Mesendoderm (in vitro differentiated cells): ENCODE data around the gene DCBLD2. TPM values are rescaled to one million over a fixed set of nuclear protein-coding genes. Genes with fewer than 3 reads are reported as not detected.

Experiments used
- DNase-seq: peaks from one replicate; pipeline ENCODE4 v3.0.0; 2013
- H2AK5ac ChIP-seq: 2 replicates; pipeline ENCODE4 v1.6.1; 2013; ENCODE audit warnings: low read length, inconsistent platforms
- H2BK120ac ChIP-seq: 2 replicates; pipeline ENCODE4 v1.6.1; 2013; ENCODE audit warnings: low read depth, mild to moderate bottlenecking, low read length, moderate library complexity, mixed read lengths
- H2BK15ac ChIP-seq: replicated peaks from 2 replicates; pipeline ENCODE4 v1.6.1; 2013; ENCODE audit warnings: low read depth, mild to moderate bottlenecking, moderate library complexity
- H2BK5ac ChIP-seq: 2 replicates; pipeline ENCODE4 v1.6.1; 2013; ENCODE audit warnings: low read length, inconsistent platforms
- H3K18ac ChIP-seq: 2 replicates; pipeline ENCODE4 v1.6.1; 2013; ENCODE audit warnings: mild to moderate bottlenecking, low read length, mixed read lengths
- H3K23ac ChIP-seq: one replicate; pipeline ENCODE4 v1.6.1; 2013; ENCODE audit warnings: low read length
- H3K27ac ChIP-seq: 2 replicates; pipeline ENCODE4 v1.5.1; 2013; ENCODE audit warnings: low read depth, mild to moderate bottlenecking, inconsistent platforms, low read length, moderate library complexity
- H3K27me3 ChIP-seq: 2 replicates; pipeline ENCODE4 v1.6.1; 2013; ENCODE audit warnings: low read length, control low read depth, mild to moderate bottlenecking, inconsistent platforms; ENCODE audit not compliant: insufficient read depth, poor library complexity
- H3K36me3 ChIP-seq: 2 replicates; pipeline ENCODE4 v1.6.1; 2013; ENCODE audit warnings: low read length, inconsistent platforms; ENCODE audit not compliant: control insufficient read depth, insufficient read depth
- H3K4ac ChIP-seq: one replicate; pipeline ENCODE4 v1.6.1; 2013; ENCODE audit warnings: low read depth, mild to moderate bottlenecking, low read length, moderate library complexity
- H3K4me1 ChIP-seq: 2 replicates; pipeline ENCODE4 v1.6.1; 2013; ENCODE audit warnings: low read depth, low read length, inconsistent platforms; ENCODE audit not compliant: control insufficient read depth
- H3K4me2 ChIP-seq: 2 replicates; pipeline ENCODE4 v1.6.1; 2013; ENCODE audit warnings: low read length
- H3K4me3 ChIP-seq: 2 replicates; pipeline ENCODE4 v1.5.1; 2013; ENCODE audit warnings: mild to moderate bottlenecking, low read length
- H3K56ac ChIP-seq: one replicate; pipeline ENCODE4 v1.6.1; 2013; ENCODE audit warnings: low read length
- H3K79me1 ChIP-seq: 2 replicates; pipeline ENCODE4 v1.6.1; 2013; ENCODE audit warnings: low read length, inconsistent platforms
- H3K79me2 ChIP-seq: 2 replicates; pipeline ENCODE4 v1.6.1; 2013; ENCODE audit warnings: mild to moderate bottlenecking, low read length; ENCODE audit not compliant: control insufficient read depth, insufficient read depth
- H3K9ac ChIP-seq: 2 replicates; pipeline ENCODE4 v1.6.1; 2013; ENCODE audit warnings: low read length, inconsistent platforms
- H4K5ac ChIP-seq: one replicate; pipeline ENCODE4 v1.6.1; 2013; ENCODE audit warnings: low read length
- H4K8ac ChIP-seq: one replicate; pipeline ENCODE4 v1.6.1; 2013; ENCODE audit warnings: low read depth, mild to moderate bottlenecking, control low read depth, low read length, moderate library complexity
- WGBS: extraction: QIAGEN DNeasy Blood & Tissue Kit; methylation state at CpG from one replicate; pipeline ENCODE4 v1.1.7; 2013; ENCODE audit warnings: low lambda C conversion rate, missing lambda C conversion rate; ENCODE audit not compliant: insufficient coverage; ENCODE audit errors: extremely low coverage; 5-methylcytosine and 5-hydroxymethylcytosine counted together
- small RNA-seq: library from polyadenylated mRNA; stranded (forward); fragments of <200 nt; extraction: miRNeasy Mini kit (QIAGEN cat#:217004); gene quantifications from one replicate; pipeline ENCODE3, GENCODE V24; 2013; ENCODE audit not compliant: insufficient read depth

DCBLD2 gene

DNA sequence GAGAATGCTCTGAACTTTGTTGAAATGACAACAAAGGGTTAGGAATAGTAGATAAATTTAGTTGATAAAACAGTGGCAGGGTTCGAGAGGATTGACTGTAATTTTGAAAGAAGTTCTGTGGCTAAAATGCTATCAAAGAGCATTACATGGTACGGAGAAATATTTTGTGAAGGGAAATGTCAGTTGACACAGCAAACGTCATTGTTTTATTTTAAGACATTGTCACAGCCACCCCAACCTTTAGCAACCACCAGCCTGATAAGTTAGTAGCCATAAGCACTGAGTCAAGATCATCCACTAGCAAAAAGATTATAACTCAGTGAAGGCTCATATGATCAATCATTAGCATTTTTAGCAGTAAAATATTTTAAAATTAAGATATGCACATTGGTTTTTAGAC lies 147.0 kb downstream of the DCBLD2 start:
- no peaks in the 10 kb centered on the region for H3K79me2 ChIP-seq
- no peak overlapping the region for H3K27ac ChIP-seq
- no peak overlapping the region for H2BK15ac ChIP-seq
- no peak overlapping the region for H3K4ac ChIP-seq
- no peak overlapping the region for H2BK120ac ChIP-seq
- H2BK5ac ChIP-seq: no peak overlapping the region
- no peak overlapping the region for H4K8ac ChIP-seq
- no peak overlapping the region for H3K23ac ChIP-seq
- no peak overlapping the region for H3K18ac ChIP-seq
- WGBS: no CpG with 5 or more reads among the region's 3 CpGs
- no peaks in the 10 kb centered on the region for H3K4me1 ChIP-seq
- no peak overlapping the region for H4K5ac ChIP-seq
- no peak overlapping the region for H3K56ac ChIP-seq
- H2AK5ac ChIP-seq: no peak overlapping the region
- H3K9ac ChIP-seq: no peak overlapping the region
- DNase-seq: no peak
- H3K79me1 ChIP-seq: no peaks in the 10 kb centered on the region
- H3K27me3 ChIP-seq: no peaks in the 10 kb centered on the region
- no peak overlapping the region for H3K4me3 ChIP-seq
- H3K36me3 ChIP-seq: no peaks in the 10 kb centered on the region
- no peak overlapping the region for H3K4me2 ChIP-seq

DNA sequence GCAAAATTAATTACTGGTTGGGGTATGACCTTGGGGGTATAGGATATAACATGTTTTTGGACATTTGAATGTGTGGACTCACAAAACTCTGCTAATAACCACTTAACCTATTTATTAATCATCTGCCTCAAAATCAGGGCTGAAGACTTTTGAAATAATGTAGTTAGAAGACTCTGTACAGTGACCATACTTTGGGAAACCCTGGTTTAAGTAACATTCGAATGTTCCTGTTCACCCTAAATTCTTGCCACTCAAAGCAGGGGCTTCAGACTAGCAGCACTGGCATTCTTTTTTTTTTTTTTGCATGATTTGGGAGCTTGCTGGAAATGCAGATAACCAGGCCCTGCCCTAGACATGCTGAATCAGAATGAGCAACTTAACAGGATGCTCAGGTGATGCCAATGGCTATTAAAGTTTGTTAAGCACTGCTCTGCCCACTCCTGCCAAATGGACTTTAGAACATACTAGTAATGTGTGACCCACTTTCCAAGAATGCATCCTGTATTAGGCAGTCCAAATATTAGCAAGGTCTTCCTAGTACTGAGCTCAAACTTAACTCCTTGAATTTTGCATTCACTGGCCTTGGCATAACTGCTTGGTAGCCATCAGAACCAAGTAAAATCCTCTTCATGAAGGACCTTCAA lies 151.1 kb downstream of the DCBLD2 start:
- Histone ChIP-seq H2BK5ac (no peak overlapping the region), H3K18ac (no peak overlapping the region), H4K8ac (no peak overlapping the region), H2BK15ac (no peak overlapping the region), H3K27me3 (no peaks in the 10 kb centered on the region), H3K56ac (no peak overlapping the region), H2BK120ac (no peak overlapping the region), H3K4me1 (no peaks in the 10 kb centered on the region), H3K79me1 (no peaks in the 10 kb centered on the region), H3K4ac (no peak overlapping the region), H3K27ac (no peak overlapping the region), H2AK5ac (no peak overlapping the region), H3K79me2 (no peaks in the 10 kb centered on the region), H3K9ac (no peak overlapping the region), H3K36me3 (no peaks in the 10 kb centered on the region), H3K4me3 (no peak overlapping the region), H3K23ac (no peak overlapping the region), H3K4me2 (no peak overlapping the region), H4K5ac (no peak overlapping the region)
- WGBS: no CpG with 5 or more reads among the region's 1 CpG
- no peak for DNase-seq

DNA sequence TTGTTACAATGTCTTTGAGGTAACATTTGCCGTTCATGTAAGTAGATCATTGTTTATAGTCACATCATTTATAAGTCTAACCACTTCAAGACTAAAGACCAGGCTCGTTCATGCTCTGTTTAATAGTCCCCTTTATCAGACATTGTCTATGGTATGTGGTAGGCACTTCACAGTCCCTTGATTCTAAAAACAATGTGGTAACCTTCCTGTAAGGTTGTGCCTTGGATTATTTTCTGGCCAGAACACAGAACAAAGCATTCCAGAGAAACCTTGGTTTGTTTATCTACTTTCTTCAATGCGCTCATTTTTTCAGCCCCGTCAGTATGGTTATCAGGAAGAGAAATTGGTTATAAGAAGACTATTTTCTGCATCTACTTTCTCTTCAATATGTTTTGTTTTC lies 154.6 kb downstream of the DCBLD2 start:
- Histone ChIP-seq H3K56ac (no peak overlapping the region), H3K4ac (no peak overlapping the region), H2BK15ac (no peak overlapping the region), H3K9ac (no peak overlapping the region), H3K27ac (no peak overlapping the region), H3K79me1 (no peaks in the 10 kb centered on the region), H3K23ac (no peak overlapping the region), H3K36me3 (no peaks in the 10 kb centered on the region), H2BK120ac (no peak overlapping the region), H3K4me3 (no peak overlapping the region), H4K5ac (no peak overlapping the region), H3K4me2 (no peak overlapping the region), H3K4me1 (no peaks in the 10 kb centered on the region), H2BK5ac (no peak overlapping the region), H3K27me3 (no peaks in the 10 kb centered on the region), H4K8ac (no peak overlapping the region), H3K79me2 (no peaks in the 10 kb centered on the region), H3K18ac (no peak overlapping the region), H2AK5ac (no peak overlapping the region)
- DNase-seq: peak; percentile 54
- no CpG with 5 or more reads among the region's 4 CpGs for WGBS

DNA sequence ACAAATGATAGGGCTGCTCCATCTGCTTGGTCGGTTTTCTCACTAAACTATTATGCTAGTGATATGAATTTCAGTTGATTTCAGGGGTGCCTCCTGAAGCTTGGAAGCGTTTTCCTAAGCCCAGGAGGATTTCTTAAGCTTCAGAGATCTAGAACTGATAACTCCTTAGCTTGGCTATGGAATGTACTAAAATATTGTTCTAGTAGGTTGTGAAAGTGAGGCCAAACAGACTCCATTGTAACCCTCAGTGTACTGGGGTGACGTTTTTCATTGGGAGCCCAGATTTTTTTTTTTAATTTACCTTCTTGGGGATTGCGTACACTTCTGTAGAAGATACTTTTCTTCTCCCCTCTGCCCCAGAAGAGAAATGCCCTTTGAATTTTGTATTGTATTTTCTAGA lies 155.4 kb downstream of the DCBLD2 start:
- no peak overlapping the region for H3K9ac ChIP-seq
- WGBS: no CpG with 5 or more reads among the region's 4 CpGs

More for the DNA sequence above, 155.4 kb downstream of the DCBLD2 start:
- peaks cover 2% of the 10 kb centered on the region for H3K4me1 ChIP-seq
- no peak overlapping the region for H2BK15ac ChIP-seq
- H3K4me3 ChIP-seq: no peak overlapping the region
- no peak for DNase-seq
- H3K56ac ChIP-seq: no peak overlapping the region
- H4K5ac ChIP-seq: no peak overlapping the region
- no peak overlapping the region for H3K23ac ChIP-seq
- no peaks in the 10 kb centered on the region for H3K36me3 ChIP-seq
- no peak overlapping the region for H4K8ac ChIP-seq
- H3K4me2 ChIP-seq: no peak overlapping the region
- H2BK5ac ChIP-seq: no peak overlapping the region
- no peak overlapping the region for H3K4ac ChIP-seq
- no peaks in the 10 kb centered on the region for H3K79me1 ChIP-seq
- H3K27me3 ChIP-seq: no peaks in the 10 kb centered on the region
- H2BK120ac ChIP-seq: no peak overlapping the region
- H2AK5ac ChIP-seq: no peak overlapping the region
- no peaks in the 10 kb centered on the region for H3K79me2 ChIP-seq
- no peak overlapping the region for H3K18ac ChIP-seq
- H3K27ac ChIP-seq: no peak overlapping the region

Small RNAs within 50 kb of the gene (small RNA-seq; reads per million reads assigned to genes)
- gene RNU6-1263P: not detected
- not detected for gene RNU6-26P
